Endothelial cell of umbilical vein (primary cell): Measurements from ENCODE around the gene SSPN. TPM values are rescaled to one million over a fixed set of nuclear protein-coding genes. Genes with fewer than 3 reads are reported as not detected.

Source experiments
- BruUV-seq: library from RNA; stranded (reverse); fragments of 400-500 nt; replicated peaks from 2 replicates; lab custom pipeline; 2021; lab: Mats Ljungman, UMichigan
- CTCF ChIA-PET: fragments of 300-600, 350-600 bp; sonication (Branson Sonifier 250); formaldehyde crosslinking; loops from one replicate; lab custom pipeline; 2021; ENCODE audit warnings: antibody characterized with exemption, inconsistent platforms; lab: Charles Lee
- POLR2A ChIA-PET: fragments of 300-600, 350-600 bp; sonication (Branson Sonifier 250); formaldehyde crosslinking; loops from one replicate; lab custom pipeline; 2021; ENCODE audit warnings: antibody characterized with exemption, inconsistent platforms; lab: Charles Lee
- DNase-seq: peaks from one replicate; pipeline ENCODE4 v3.0.0-alpha.2; 2011; ENCODE audit warnings: low read depth, low spot score
- FAIRE-seq: peaks from 2 replicates; lab custom pipeline; 2011; peaks lifted over from hg19 to GRCh38; lab: Jason Lieb, UNC
- H2AFZ ChIP-seq: 2 replicates; pipeline ENCODE4 v1.6.0; 2012; ENCODE audit warnings: low read depth, low read length, control low read depth, inconsistent platforms
- H3K27ac ChIP-seq: 2 replicates; pipeline ENCODE4 v1.5.1; 2011; ENCODE audit warnings: low read depth, mild to moderate bottlenecking, control low read depth, low read length, moderate library complexity; ENCODE audit not compliant: insufficient read depth
- H3K27me3 ChIP-seq, 2 experiments: 2 replicates each; pipeline versions ENCODE4 v1.6.0 to v1.6.1; 2011; ENCODE audit warnings: low read length in 2 of 2, mixed read lengths in 1 of 2; ENCODE audit not compliant: control insufficient read depth in 2 of 2, insufficient read depth in 2 of 2
- H3K36me3 ChIP-seq, 2 experiments: 2 replicates in 1 of 2; 3 replicates in 1 of 2; pipeline ENCODE4 v1.5.1; 2011; ENCODE audit warnings: low read length in 2 of 2, mild to moderate bottlenecking in 1 of 2, moderate library complexity in 1 of 2; ENCODE audit not compliant: control insufficient read depth in 2 of 2, insufficient read depth in 2 of 2; ENCODE audit errors: extremely low read depth in 1 of 2
- H3K4me1 ChIP-seq: 3 replicates; pipeline ENCODE4 v1.5.1; 2011; ENCODE audit warnings: mild to moderate bottlenecking, low read length; ENCODE audit not compliant: control insufficient read depth, insufficient read depth; ENCODE audit errors: extremely low read depth
- H3K4me2 ChIP-seq: 2 replicates; pipeline ENCODE4 v1.6.1; 2011; ENCODE audit warnings: low read length, control low read depth, mixed read lengths; ENCODE audit not compliant: insufficient read depth
- H3K4me3 ChIP-seq, 3 experiments: fragments of 200-600 bp in 1 of 3; sonication (generic), shearing (Covaris generic) in 1 of 3; replicated peaks in 1 of 3; 2 replicates each; pipeline ENCODE4 v1.5.1; 2011 to 2016; ENCODE audit warnings: control low read depth in 3 of 3, low read length in 3 of 3, mild to moderate bottlenecking in 2 of 3, inconsistent platforms in 1 of 3, low read depth in 1 of 3, moderate library complexity in 1 of 3; ENCODE audit not compliant: insufficient read depth in 1 of 3
- H3K79me2 ChIP-seq: 2 replicates; pipeline ENCODE4 v1.6.0; 2012; ENCODE audit warnings: low read length, inconsistent platforms; ENCODE audit not compliant: control insufficient read depth, insufficient read depth
- H3K9ac ChIP-seq: replicated peaks from 2 replicates; pipeline ENCODE3; 2011; ENCODE audit warnings: low read length, control low read depth; ENCODE audit not compliant: insufficient read depth; ENCODE audit errors: extremely low read depth
- H3K9me1 ChIP-seq: replicated peaks from 3 replicates; pipeline ENCODE4 v1.6.0; 2011; ENCODE audit warnings: mild to moderate bottlenecking, low read length; ENCODE audit not compliant: control insufficient read depth, insufficient read depth; ENCODE audit errors: extremely low read depth
- H3K9me3 ChIP-seq: replicated peaks from 2 replicates; pipeline ENCODE4 v1.5.1; 2012; ENCODE audit warnings: low read length, inconsistent platforms; ENCODE audit not compliant: control insufficient read depth, insufficient read depth
- H4K20me1 ChIP-seq: replicated peaks from 2 replicates; pipeline ENCODE3; 2011; ENCODE audit warnings: mild to moderate bottlenecking, low read length; ENCODE audit not compliant: control insufficient read depth, insufficient read depth; ENCODE audit errors: extremely low read depth
- CTCF ChIP-seq, 2 donors: IDR thresholded peaks; 1 replicate in 1 of 2; 2 replicates in 1 of 2; pipeline ENCODE4 v1.5.1; 2011; ENCODE audit warnings: low read length in 2 of 2, mild to moderate bottlenecking in 2 of 2, moderate library complexity in 2 of 2, control low read depth in 1 of 2, inconsistent platforms in 1 of 2, low read depth in 1 of 2; ENCODE audit not compliant: insufficient read depth in 1 of 2; ENCODE audit errors: extremely low read depth in 1 of 2
- EZH2 ChIP-seq: IDR thresholded peaks from 2 replicates; pipeline ENCODE4 v1.6.1; 2012; ENCODE audit warnings: borderline replicate concordance, low read depth, mild to moderate bottlenecking, moderate library complexity, low read length, inconsistent platforms; ENCODE audit not compliant: severe bottlenecking
- GATA2 ChIP-seq: IDR thresholded peaks from 2 replicates; pipeline ENCODE4 v1.7.0; 2011; ENCODE audit warnings: low read depth, mild to moderate bottlenecking, moderate library complexity, mixed read lengths, low read length; ENCODE audit not compliant: insufficient read length, insufficient read depth
- MYC ChIP-seq: IDR thresholded peaks from one replicate; pipeline ENCODE4 v1.6.1; 2011; ENCODE audit warnings: mild to moderate bottlenecking, low read depth, low read length
- POLR2A ChIP-seq: IDR thresholded peaks from 2 replicates; pipeline ENCODE4 v1.6.1; 2012; ENCODE audit warnings: low read depth, mild to moderate bottlenecking, control low read depth, low read length
- POLR2AphosphoS5 ChIP-seq: IDR thresholded peaks from 2 replicates; pipeline ENCODE4 v1.6.1; 2012; ENCODE audit warnings: low read depth, mild to moderate bottlenecking, control low read depth, low read length, moderate library complexity; ENCODE audit not compliant: insufficient read depth
- dilution Hi-C: fragments of 300-500 bp; cut with MboI; formaldehyde crosslinking; loops from one replicate; pipeline ENCODE4 v1.15.0; 2019; ENCODE audit warnings: low sequenced_read_pairs; ENCODE audit not compliant: extremely low pct_ligation_motif_present
- intact Hi-C: fragments of 100-400 bp; cut with micrococcal nuclease; formaldehyde crosslinking; loops from one replicate; pipeline ENCODE4 v1.10.0; 2022
- polyA plus RNA-seq, 4 experiments: library from polyadenylated mRNA; depleted of rRNA in 3 of 4; stranded (reverse) in 3 of 4; unstranded in 1 of 4; fragments of >200 nt; gene quantifications; 2 replicates each; pipeline versions ENCODE4 v1.2.1 to v1.2.3, GENCODE V29; 2011 to 2012; ENCODE audit warnings: missing spikeins in 1 of 4
- total RNA-seq: library from RNA; stranded (reverse); gene quantifications from 2 replicates; pipeline ENCODE4 v1.2.3, GENCODE V29; 2021

Gene SSPN
- total and polyA plus RNA-seq, 2 donors (not counting 3 experiments of a cell fraction or from before 2014, with no cell fraction given), result 1.3 to 2.1 TPM

GRCh38 chr12:26278266-26278665 is 82.9 kb downstream of the SSPN start:
- dilution Hi-C loops, result no loop called here
- H3K4me1 ChIP-seq, result peaks cover 27% of the 10 kb centered on the region
- ChIA-PET CTCF (interaction anchor here (0.7 to 1.3 kb wide), 3 partner anchors 19 to 129 kb away, joined by 3 to 7 read pairs (median 3); no protein-coding TSS in a partner anchor), POLR2A (interaction anchor here (0.7 to 1.4 kb wide), 2 partner anchors 10 to 423 kb away, joined by 3 read pairs; no protein-coding TSS in a partner anchor)
- no peaks in the 10 kb centered on the region for H3K36me3 ChIP-seq
- no peak overlapping the region for H3K9ac ChIP-seq
- BruUV-seq, result no TSS peak
- no peak overlapping the region for H2AFZ ChIP-seq
- H3K4me3 ChIP-seq, result no peak overlapping the region
- H3K27ac ChIP-seq, result no peak overlapping the region
- H3K4me2 ChIP-seq, result no peak overlapping the region
- H3K79me2 ChIP-seq, result no peaks in the 10 kb centered on the region
- no peaks in the 10 kb centered on the region for H4K20me1 ChIP-seq
- no peaks in the 10 kb centered on the region for H3K27me3 ChIP-seq
- H3K9me3 ChIP-seq, result no peaks in the 10 kb centered on the region
- H3K9me1 ChIP-seq, result no peaks in the 10 kb centered on the region
- DNase-seq, result no peak
- intact Hi-C loops, result loop anchor here (10.0 kb wide), 1 partner anchor 417 kb away; no protein-coding TSS in a partner anchor
- no peak for FAIRE-seq
- TF ChIP-seq MYC (no peak), CTCF (IDR thresholded peaks at IDR 0.05; ENCODE audit: extremely low read depth in 1 of 2, insufficient read depth in 1 of 2, low read depth in 1 of 2, low read length in 2 of 2) (no peak), POLR2AphosphoS5 (no peak), POLR2A (no peak), EZH2 (no peak), GATA2 (no peak)
